Measurements from ENCODE around the gene ORC2. TPM values are rescaled to one million over a fixed set of nuclear protein-coding genes. Genes with fewer than 3 reads are reported as not detected.
"Not testable (repeated sequence)": the region's sequence is repeated elsewhere in the genome, so short reads cannot be mapped to it uniquely, and the experiment has no call there.

The ORC2 gene
- total RNA-seq, 1 donor from 2014 or later = 13.7 TPM

DNA sequence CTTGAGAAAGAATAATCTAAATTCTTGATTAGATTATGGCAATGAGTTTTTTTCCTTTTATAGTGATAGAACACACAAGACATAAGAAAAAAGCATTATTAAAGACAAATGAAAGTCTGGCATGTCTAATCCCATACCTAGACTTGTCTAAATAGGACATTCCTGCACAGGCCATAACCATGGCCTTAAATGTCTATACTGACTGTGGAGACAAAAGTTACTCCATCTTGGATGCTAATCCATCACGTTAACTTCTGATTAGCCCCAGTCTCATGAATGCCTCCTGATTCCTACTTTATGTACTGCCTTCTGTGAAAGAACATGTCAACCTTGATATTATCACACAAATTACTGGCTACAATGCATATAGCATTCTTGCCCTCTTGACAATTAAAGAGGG lies 23.6 kb downstream of the ORC2 start:
- DNase-seq (ENCODE audit: extremely low read depth, low read depth, low spot score) = no peak

DNA sequence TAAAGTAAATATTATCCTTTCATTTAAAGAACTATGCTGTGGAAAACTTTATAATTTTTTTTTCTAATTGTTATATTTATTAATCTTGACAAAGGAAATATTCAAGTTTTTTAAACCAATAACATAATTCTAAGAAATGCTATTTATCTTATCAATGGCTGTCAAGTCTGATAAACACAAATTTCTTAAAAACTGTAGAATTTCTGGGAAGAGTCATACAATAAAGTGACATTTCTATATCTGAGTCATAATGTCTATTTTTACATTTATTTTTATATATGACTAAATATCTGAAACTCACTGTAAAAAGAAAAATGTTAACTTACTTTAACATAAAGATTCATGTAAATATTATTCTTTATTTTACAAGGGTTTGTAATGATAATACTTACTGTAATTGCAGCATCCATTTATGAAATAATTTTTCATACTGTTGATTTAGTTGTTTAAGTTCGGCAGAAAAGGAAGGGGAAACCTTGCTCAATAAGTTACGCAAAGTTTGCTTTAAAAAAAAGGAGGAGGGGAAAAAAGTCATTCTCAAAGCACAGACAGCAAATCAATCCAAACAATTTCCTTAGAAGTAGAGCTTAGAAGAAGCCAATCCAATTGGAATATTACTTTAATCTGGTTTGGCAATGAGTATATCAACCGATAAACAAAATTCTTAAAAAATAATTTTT lies 32.4 kb downstream of the ORC2 start:
- no peak for DNase-seq (ENCODE audit: extremely low read depth, low read depth, low spot score)

DNA sequence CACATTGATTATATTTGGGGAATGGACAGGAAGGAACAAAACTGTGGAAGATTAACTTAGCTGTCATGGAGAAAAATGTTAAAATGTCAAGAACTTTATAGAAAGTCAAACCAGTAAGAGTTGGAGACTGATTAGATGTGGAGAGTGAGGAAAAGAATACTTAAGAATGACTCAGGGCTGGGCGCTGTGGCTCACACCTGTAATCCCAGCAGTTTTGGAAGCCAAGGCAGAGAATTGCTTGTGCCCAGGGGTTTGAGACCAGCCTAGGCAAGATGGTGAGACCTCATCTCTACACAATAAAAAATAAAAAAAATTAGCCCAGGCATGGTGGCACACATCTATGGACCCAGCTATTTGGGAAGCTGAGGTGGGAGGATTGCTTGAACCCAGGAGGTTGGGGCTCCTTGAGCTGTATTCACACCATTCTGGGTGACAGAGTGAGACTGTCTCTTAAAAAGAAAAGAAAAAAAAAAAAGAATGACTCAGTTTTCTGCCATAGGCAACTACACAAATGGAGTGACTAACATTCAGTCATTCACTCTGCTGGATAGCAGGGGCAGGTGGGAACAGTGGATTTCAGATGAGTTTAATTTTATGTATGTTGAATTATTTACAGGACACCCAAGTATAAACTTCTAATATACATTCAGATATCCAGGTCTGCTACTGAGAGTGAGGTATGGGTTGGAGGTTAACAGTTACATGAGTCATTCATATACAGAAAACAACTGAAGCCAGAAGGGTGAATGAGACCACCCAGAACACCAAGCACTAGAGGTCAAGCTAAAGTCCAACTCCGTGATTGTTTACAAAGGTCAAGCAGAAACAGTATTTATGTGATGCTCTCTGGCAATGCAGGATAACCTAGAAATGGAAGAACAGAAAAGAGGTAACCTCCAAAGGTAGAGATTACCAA lies 33.9 kb downstream of the ORC2 start:
- DNase-seq (ENCODE audit: extremely low read depth, low read depth, low spot score) = no peak

- no peak for DNase-seq (ENCODE audit: extremely low read depth, low read depth, low spot score)
These were observed 41.0 kb downstream of the ORC2 start for GRCh38 chr2:200922439-200922838.

GRCh38 chr2:200913654-200914053 lies 49.8 kb downstream of the ORC2 start:
- DNase-seq (ENCODE audit: extremely low read depth, low read depth, low spot score) = no peak

DNA sequence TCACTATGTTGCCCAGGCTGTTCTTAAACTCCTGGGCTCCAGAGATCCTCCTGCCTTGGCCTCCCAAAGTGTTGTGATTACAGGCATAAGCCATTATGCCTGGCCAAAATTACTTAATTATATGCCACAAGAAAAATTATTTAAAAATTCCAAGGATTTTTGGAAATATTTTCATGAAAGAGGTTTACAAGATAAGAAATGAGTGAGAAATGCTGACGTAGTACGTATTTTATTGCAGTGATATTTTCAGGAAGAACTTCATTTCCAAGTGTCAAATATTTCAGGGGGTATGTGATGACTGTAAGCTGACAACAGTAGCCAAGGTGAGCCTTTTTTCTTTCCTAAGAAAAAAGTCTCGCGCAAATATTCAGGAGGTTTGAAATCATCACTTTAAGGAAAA lies 53.5 kb downstream of the ORC2 start:
- DNase-seq (ENCODE audit: extremely low read depth, low read depth, low spot score) = no peak

- peak; percentile 50 for DNase-seq (ENCODE audit: extremely low read depth, low read depth, low spot score)
These were observed 57.7 kb downstream of the ORC2 start for GRCh38 chr2:200905618-200906296.

DNA sequence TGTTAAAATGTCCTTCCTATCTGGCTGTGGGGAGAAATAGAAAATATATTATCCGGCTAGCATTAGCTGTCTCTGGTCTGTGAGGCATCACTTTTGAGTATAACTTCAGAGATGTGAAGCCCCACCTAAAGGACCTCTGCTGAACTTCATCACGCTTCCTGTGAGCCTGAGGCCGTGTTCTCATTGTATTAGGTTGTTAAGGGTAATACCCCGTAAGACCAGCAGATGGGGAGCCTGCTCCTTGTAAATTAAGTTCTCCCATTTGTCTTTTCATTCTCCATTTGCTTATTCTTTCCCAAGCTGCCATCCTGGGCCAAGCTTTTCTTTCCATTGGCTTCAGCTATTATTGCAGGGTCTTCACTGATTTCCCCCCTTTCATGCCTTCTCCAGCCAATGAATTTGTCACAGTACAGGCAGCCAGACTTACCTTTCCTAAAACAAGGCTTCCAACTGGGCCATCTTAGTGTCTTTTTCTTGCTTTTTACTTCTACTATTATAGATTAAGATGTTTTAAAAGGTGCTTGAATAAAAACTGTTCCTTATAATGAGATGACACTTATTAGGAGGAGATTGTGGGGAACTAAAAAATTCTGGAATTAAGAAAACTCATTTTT lies 61.9 kb downstream of the ORC2 start:
- DNase-seq (ENCODE audit: extremely low read depth, low read depth, low spot score) = peak; percentile 84

DNA sequence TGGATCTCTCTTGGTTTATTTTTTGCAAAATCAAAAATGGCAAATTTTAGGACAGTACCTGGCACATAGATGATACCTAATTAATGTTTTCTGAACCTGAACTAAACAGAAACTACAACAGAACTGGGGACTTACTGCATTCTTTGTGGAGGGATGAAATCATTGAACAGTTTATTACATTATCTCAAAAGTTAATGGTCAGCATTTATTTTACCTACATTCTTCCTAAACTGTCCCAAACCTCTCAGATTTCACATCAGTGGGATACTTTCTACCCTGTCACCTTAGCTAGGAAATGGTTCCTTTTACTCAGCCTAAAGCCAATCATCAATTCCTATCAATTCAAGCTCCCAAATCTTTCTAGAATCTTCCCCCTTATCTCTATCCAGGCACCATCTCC lies 64.0 kb downstream of the ORC2 start:
- DNase-seq (ENCODE audit: extremely low read depth, low read depth, low spot score) = no peak

- peak; percentile 95 for DNase-seq (ENCODE audit: extremely low read depth, low read depth, low spot score)
These were observed 74.5 kb downstream of the ORC2 start, which contains the start of the genes NIF3L1 and PPIL3 for GRCh38 chr2:200888704-200889625. Gene NIF3L1, plus strand, starts transcription at chr2:200889371. Its CDS starts 2,573 bp downstream, at chr2:200891944. Gene PPIL3, minus strand, starts transcription at chr2:200889077. Its CDS starts 1,462 bp downstream, at chr2:200887615.

DNA sequence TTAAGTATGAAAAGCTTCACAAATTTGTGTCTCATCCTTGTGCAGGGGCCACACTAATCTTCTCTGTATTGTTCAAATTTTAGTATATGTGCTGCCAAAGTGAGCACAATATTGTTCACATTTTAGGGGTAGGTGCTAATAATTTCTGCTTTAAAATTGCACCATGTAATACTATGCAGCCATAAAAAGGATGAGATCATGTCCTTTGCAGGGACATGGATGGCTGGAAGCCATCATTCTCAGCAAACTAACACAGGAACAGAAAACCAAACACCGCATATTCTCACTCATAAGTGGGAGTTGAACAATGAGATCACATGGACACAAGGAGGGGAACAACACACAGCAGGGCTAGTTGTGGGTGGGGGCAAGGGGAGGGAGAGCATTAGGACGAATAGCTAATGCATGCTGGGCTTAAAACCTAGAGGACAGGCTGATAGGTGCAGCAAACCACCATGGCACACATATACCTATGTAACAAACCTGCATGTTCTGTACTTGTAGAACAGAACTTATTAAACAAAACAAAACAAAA lies 81.7 kb downstream of the ORC2 start:
- not testable (repeated sequence) for DNase-seq (ENCODE audit: extremely low read depth, low read depth, low spot score)

GRCh38 chr2:200878289-200878880 lies 85.1 kb downstream of the ORC2 start:
- no peak for DNase-seq (ENCODE audit: extremely low read depth, low read depth, low spot score)

- no peak for DNase-seq (ENCODE audit: extremely low read depth, low read depth, low spot score)
These were observed 86.0 kb downstream of the ORC2 start for GRCh38 chr2:200877443-200877842.

DNA sequence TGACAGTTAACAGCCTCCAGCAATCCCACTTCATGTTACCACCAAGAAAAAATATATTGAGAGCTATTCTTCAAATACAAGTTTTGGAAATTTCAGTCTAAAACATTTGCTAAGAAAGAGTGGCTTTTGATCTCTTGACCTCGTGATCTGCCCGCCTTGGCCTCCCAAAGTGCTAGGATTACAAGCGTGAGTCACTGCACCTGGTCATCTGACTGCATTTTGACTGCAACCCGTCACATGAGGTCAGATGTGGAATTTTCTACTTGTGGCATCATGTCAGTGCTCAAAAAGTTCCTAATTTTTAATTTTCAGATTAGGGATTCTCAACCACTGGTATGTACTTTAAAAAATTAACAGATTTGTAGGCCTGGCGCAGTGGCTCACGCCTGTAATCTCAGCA lies 89.9 kb downstream of the ORC2 start:
- DNase-seq (ENCODE audit: extremely low read depth, low read depth, low spot score) = no peak

DNA sequence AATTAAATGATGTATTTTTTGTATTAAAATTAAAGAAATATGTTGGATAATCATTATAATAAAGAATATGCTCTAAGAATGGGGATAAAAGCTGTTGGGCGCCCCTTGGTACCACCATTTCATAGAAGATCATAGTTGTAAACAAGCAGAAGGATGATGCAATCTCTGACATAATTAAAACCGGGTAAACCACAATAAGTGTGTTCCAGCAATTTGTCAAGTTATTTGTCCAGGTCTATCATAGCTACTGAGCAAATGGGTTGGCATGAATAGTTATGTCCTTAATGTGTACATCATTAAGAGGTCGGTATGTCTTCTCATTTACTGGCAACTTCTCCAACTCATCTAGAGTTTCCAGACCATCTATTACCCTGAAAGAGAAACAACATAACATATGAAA lies 92.3 kb downstream of the ORC2 start:
- DNase-seq (ENCODE audit: extremely low read depth, low read depth, low spot score) = no peak

DNA sequence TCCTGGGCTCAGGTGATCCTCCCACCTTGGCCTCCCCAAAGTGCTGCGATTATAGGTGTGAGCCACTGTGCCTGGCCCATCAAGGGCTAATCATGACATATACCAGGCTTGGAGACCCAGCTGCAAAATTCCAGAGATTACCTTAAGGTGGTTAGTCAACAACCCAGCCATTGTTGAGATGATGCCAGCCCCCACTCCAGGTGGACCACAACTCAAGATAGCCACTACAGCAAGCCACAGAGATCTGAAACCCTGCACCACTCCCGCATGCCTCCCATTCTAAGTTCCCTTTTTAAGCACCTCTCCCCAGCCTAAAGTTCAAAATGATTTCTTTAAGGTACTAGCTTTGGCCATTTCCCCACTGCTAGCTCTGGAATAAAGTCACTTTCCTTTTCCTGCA lies 94.4 kb downstream of the ORC2 start:
- no peak for DNase-seq (ENCODE audit: extremely low read depth, low read depth, low spot score)

- no peak for DNase-seq (ENCODE audit: extremely low read depth, low read depth, low spot score)
These were observed 99.1 kb downstream of the ORC2 start, which contains the start of gene CLK1 for GRCh38 chr2:200864176-200865034. Gene CLK1, minus strand, starts transcription at chr2:200864658. Its CDS starts 2,796 bp downstream, at chr2:200861862.

- no peak for DNase-seq (ENCODE audit: extremely low read depth, low read depth, low spot score)
These were observed 99.7 kb downstream of the ORC2 start for GRCh38 chr2:200863782-200864175.

Data from glomerular endothelial cell (primary cell).